Endothelial cell (in vitro differentiated cells): ENCODE data around the gene RAC2. TPM values are rescaled to one million over a fixed set of nuclear protein-coding genes. Genes with fewer than 3 reads are reported as not detected.

ENCODE experiments used
- DNase-seq: peaks from one replicate; pipeline ENCODE4 v3.0.0; 2021; ENCODE audit warnings: low spot score
- H3K27ac Mint-ChIP-seq: one replicate; pipeline ENCODE4 v1.8.0; 2021; ENCODE audit warnings: mixed read lengths, inconsistent platforms; ENCODE audit not compliant: unreplicated experiment
- H3K27me3 Mint-ChIP-seq: one replicate; pipeline ENCODE4 v1.8.0; 2021; ENCODE audit warnings: mild to moderate bottlenecking, moderate library complexity, mixed read lengths, inconsistent platforms; ENCODE audit not compliant: unreplicated experiment
- H3K36me3 Mint-ChIP-seq: one replicate; pipeline ENCODE4 v1.8.0; 2021; ENCODE audit warnings: mild to moderate bottlenecking, low read depth, mixed read lengths, inconsistent platforms; ENCODE audit not compliant: unreplicated experiment
- H3K4me1 Mint-ChIP-seq: one replicate; pipeline ENCODE4 v1.8.0; 2021; ENCODE audit warnings: mild to moderate bottlenecking, mixed read lengths, inconsistent platforms; ENCODE audit not compliant: unreplicated experiment
- H3K4me3 Mint-ChIP-seq: one replicate; pipeline ENCODE4 v1.8.0; 2021; ENCODE audit warnings: mild to moderate bottlenecking, mixed read lengths, inconsistent platforms; ENCODE audit not compliant: unreplicated experiment
- H3K9me3 Mint-ChIP-seq: one replicate; pipeline ENCODE4 v1.8.0; 2021; ENCODE audit warnings: mixed read lengths, inconsistent platforms; ENCODE audit not compliant: unreplicated experiment
- total RNA-seq: library from RNA; stranded (reverse); fragmentation: NEBNext Ultra II Directional; extraction: Animal tissue kit (Norgen Biotek cat#: 25700); gene quantifications from one replicate; pipeline ENCODE4 v1.2.1, GENCODE V29; 2021; ENCODE audit not compliant: unreplicated experiment
- TF ChIP-seq, protein P1 (sequence below): fragments of 200-600 bp; sonication (generic); IDR thresholded peaks from one replicate; pipeline ENCODE4 v1.5.0; 2021; ENCODE audit warnings: antibody characterized with exemption; ENCODE audit not compliant: unreplicated experiment

The RAC2 gene
- total RNA-seq, 1 donor from 2014 or later, result 16.6 TPM

DNA sequence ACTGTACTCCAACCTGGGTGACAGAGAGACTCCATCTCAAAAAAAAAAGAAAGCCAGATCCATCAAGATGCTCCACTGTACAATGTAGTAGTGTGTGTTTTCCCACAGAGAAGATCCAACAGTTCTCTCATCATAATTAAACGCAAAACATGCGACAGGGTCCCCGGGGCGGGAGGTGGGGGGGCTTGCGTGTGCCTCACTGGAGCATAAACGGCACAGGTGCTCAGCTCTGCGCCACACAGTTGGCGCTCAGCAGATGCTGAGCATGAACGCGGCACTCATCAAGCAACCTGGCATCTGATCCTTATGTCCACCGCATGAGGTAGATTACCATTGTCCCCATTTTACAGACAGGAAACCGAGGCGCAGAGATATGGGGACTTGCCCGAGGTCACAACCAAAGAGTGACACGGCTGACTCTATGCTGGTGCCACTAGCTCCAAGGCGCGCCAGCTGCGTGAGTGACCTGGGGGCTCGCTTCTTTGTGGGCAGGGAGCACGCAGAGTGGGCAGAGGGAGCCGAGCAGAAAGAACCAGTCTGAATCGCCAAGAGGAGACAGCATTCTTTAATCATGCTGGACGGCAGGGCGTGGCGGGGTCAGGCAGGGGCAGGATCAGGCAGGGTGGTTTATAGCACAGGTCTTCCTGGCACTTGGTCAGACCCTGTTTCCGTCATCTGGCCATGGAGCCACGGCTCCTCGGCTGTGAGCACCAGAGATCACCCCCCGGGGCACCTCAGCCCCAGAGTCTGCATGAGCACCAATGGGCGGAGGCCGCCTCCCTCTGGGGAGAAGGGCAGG lies 64.2 kb downstream of the RAC2 start:
- no peak overlapping the region for H3K4me3 Mint-ChIP-seq
- DNase-seq, result no peak
- H3K9me3 Mint-ChIP-seq, result no peaks in the 10 kb centered on the region
- H3K36me3 Mint-ChIP-seq, result peaks cover 5% of the 10 kb centered on the region
- no peak overlapping the region for H3K27ac Mint-ChIP-seq
- H3K27me3 Mint-ChIP-seq, result peaks cover 6% of the 10 kb centered on the region
- TF ChIP-seq, protein P1, sequence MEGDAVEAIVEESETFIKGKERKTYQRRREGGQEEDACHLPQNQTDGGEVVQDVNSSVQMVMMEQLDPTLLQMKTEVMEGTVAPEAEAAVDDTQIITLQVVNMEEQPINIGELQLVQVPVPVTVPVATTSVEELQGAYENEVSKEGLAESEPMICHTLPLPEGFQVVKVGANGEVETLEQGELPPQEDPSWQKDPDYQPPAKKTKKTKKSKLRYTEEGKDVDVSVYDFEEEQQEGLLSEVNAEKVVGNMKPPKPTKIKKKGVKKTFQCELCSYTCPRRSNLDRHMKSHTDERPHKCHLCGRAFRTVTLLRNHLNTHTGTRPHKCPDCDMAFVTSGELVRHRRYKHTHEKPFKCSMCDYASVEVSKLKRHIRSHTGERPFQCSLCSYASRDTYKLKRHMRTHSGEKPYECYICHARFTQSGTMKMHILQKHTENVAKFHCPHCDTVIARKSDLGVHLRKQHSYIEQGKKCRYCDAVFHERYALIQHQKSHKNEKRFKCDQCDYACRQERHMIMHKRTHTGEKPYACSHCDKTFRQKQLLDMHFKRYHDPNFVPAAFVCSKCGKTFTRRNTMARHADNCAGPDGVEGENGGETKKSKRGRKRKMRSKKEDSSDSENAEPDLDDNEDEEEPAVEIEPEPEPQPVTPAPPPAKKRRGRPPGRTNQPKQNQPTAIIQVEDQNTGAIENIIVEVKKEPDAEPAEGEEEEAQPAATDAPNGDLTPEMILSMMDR, result no peak
- peaks cover 7% of the 10 kb centered on the region for H3K4me1 Mint-ChIP-seq

DNA sequence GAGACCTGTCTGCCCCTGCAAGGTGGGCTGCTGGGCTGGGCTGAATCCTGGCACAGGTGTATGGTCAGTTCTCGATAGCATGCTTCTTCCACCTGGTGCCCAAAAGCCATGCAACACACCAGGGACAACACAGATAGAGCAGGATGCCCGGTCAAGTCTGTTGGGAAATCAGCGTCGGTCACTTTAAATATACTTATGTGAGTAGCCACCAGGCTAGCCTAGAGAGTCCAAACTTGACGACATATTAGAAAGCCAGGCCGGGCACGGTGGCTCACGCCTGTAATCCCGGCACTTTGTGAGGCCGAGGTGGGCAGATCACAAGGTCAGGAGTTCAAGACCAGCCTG lies 65.0 kb downstream of the RAC2 start:
- no peak overlapping the region for H3K27ac Mint-ChIP-seq
- TF ChIP-seq, protein P1, result no peak

DNA sequence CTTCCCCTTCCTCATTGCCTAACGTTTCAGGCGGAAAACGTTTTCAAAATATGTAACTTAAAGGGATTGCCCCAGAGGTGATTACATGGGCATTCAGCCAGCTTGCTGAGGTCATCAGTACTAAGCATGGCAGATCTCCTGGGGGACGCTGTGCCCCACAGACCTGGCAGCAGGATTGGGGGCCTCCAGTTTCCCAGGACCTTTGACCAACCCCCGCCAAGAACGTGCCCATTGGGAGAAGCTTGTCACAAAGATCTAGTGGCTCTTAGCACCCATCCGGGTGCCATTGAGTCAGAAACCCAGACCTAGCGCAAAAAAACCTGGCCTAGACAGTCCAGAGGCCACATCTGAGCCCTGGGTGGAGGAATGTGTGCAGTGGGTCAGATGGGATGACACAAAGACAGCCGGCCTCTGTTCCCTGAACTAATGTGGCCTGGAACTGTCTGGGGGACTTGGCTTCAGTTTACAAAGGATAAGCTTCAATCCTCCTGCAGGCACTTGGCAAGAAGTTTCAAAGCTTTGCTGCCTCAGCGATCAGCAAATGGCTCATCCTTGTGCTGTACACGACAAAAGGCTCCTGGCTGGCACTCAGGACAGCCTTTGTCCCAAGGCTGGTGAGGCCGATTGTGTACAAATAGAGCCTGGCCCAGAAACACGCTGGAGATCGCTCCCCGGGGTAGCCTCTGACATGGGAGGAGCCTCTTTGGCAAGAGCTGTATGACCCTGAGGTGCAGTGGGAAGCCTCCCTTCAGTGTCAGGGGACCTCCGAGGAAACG lies 65.5 kb downstream of the RAC2 start:
- H3K4me1 Mint-ChIP-seq, result peaks cover 1% of the 10 kb centered on the region
- peaks cover 6% of the 10 kb centered on the region for H3K27me3 Mint-ChIP-seq
- no peak overlapping the region for H3K27ac Mint-ChIP-seq
- DNase-seq, result no peak
- TF ChIP-seq, protein P1, result no peak
- peaks cover 5% of the 10 kb centered on the region for H3K36me3 Mint-ChIP-seq
- no peaks in the 10 kb centered on the region for H3K9me3 Mint-ChIP-seq
- no peak overlapping the region for H3K4me3 Mint-ChIP-seq

More for the DNA sequence above, 65.0 kb downstream of the RAC2 start:
- H3K9me3 Mint-ChIP-seq, result no peaks in the 10 kb centered on the region
- peaks cover 6% of the 10 kb centered on the region for H3K27me3 Mint-ChIP-seq
- H3K36me3 Mint-ChIP-seq, result peaks cover 5% of the 10 kb centered on the region
- no peak overlapping the region for H3K4me3 Mint-ChIP-seq
- peaks cover 3% of the 10 kb centered on the region for H3K4me1 Mint-ChIP-seq
- no peak for DNase-seq

DNA sequence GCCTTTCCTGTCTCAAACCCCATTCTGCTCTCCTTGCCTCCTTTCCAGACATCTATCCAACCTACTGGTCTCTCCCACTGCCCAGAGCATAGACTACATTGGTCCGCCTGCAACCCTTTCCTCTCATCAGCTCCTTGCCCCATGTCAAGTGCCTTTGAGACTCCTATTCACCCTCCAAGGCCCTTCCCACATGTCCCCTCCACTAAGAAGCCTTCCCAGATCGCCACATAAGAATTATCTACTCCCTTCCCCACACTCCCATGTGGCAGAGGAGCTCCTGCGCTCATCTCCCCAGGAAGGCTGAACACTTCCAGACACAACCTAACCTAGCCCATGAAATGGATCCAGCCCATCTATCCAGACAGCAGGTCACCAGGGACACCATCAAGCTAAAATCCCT lies 66.3 kb downstream of the RAC2 start:
- H3K36me3 Mint-ChIP-seq, result peaks cover 5% of the 10 kb centered on the region
- TF ChIP-seq, protein P1, result no peak
- H3K9me3 Mint-ChIP-seq, result no peaks in the 10 kb centered on the region
- DNase-seq, result no peak
- peaks cover 10% of the 10 kb centered on the region for H3K27me3 Mint-ChIP-seq
- H3K4me1 Mint-ChIP-seq, result no peaks in the 10 kb centered on the region
- no peak overlapping the region for H3K27ac Mint-ChIP-seq
- H3K4me3 Mint-ChIP-seq, result no peak overlapping the region

DNA sequence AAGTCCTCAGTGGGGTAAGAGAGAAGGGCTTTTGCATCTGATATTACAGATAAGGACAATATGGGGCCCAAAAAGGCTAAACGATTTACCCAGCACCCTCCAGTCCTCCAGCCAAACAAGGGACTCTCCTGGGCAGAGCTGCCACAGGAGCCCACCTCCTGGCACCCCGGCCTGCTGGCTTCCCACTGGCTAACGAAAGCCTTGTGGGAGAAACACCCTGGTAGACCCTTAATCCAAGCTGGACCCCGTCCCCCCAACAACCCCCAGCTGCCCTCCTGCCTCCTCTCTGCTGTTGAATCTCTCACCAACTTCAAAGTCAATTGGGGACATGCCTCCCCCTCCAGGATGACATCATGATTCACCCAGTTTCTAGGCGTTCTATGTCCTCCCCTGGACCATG lies 66.8 kb downstream of the RAC2 start:
- Mint-ChIP-seq H3K27ac (no peak overlapping the region), H3K4me1 (no peaks in the 10 kb centered on the region), H3K27me3 (peaks cover 10% of the 10 kb centered on the region), H3K9me3 (no peaks in the 10 kb centered on the region), H3K4me3 (no peak overlapping the region), H3K36me3 (peaks cover 5% of the 10 kb centered on the region)
- TF ChIP-seq, protein P1, result no peak
- DNase-seq, result no peak
